C4-2B (cell line): ENCODE data around the gene UFSP2.

ENCODE experiments used
- CTCF ChIP-seq: fragments of 450-650 bp; conservative IDR thresholded peaks from 2 replicates; pipeline ENCODE4 v1.5.1; 2017; ENCODE audit warnings: mild to moderate bottlenecking
- ZFX ChIP-seq: fragments of 450-650 bp; IDR thresholded peaks from 2 replicates; pipeline ENCODE4 v1.6.1; 2017

GRCh38 chr4:185379326-185380295, 46.2 kb downstream of the UFSP2 start:
- no peak for TF ChIP-seq CTCF
- TF ChIP-seq ZFX = no peak
